HG02642 (cell line): ENCODE results near the gene MLPH.

ENCODE experiments used
- ATAC-seq: cut with Tn5 transposase; IDR thresholded peaks from one replicate; pipeline ENCODE4 v1.9.1; 2021; ENCODE audit warnings: mild to moderate bottlenecking; ENCODE audit not compliant: unreplicated experiment, poor library complexity

MLPH gene

GRCh38 chr2:237486819-237487448 is at the start of gene MLPH:
Gene MLPH, plus strand, starts transcription at chr2:237487251. Its CDS starts 6,176 bp downstream, at chr2:237493427.
- ATAC-seq, result no peak

DNA sequence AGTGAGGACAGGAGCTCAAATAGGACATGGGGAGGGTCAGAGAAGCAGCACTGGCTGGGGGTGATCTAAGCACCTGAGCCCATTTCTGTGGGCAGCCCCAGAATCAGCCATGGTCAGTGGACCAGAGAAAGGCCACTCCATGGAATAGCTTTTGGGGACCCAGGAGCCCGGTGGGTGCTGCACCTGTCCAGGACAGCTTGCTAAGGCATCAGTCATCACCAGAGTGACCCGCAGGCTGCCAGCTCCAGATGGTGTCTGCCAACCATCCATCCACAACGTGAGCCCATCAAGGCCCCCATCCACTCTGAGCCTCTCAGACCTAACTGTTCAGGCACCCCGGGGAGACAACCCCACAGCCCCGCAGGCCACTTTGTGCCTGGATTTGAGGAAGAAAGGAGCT is 49.5 kb upstream of the MLPH start:
- ATAC-seq, result no peak

DNA sequence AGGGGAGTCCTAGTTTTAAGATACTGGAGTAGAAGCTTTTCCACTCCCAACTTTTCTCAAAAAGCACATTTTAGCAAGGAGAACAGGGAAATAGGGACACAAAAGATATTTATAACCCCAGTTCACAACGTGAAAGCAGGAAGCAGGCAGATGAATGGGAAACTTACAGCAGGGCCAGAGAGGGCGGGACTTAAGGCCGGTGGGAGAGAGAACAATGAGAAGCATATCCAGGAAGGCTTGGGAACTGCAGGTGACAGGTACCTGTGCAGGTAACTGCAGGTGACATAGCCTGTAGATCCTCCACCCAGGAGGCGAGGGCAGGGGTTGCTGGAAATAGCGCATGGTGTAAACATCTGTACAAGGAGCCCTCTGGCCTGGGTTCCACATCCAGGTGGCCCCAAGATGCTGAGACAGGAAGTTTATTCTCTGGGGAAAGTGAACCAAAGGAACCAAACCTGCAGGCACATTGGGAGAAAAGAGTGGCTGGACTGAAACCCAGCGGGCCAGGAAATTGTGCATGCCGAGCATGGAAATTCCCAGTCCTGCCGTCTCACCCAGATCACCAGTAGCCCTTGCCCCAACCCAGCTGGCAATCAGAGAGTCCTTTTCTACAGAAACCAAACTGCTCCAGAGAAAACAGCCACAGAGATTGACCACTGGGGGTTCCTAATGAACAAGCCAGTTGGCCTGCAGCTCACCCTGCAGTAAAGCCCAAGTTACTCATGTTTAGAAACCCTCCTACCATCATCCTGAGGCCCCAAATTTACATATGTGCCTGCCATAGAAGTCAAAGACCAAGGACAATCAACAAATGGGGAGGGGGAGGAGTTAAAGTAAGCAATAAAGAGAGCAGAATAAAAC is 48.7 kb upstream of the MLPH start:
- no peak for ATAC-seq

DNA sequence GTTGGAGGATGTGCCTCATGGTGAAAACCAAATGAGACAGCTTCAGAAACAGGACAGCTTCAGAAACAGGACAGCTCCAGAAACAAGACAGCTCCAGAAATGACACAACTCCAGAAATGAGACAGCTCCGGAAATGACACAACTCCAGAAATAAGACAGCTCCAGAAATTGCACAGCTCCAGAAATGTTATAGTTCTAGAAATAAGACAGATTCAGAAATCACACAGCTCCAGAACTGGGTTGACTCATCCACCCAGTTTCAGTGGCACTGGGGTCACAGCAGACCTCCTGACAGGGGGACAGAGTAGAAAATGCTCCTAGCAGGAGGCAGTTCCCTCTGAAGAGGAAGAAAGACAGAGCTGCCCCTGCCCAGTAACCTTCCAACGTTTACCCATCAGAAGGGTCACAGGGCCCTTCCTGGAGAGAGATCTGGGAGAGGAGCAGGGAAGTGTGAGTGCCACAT is 46.2 kb upstream of the MLPH start:
- ATAC-seq, result no peak

DNA sequence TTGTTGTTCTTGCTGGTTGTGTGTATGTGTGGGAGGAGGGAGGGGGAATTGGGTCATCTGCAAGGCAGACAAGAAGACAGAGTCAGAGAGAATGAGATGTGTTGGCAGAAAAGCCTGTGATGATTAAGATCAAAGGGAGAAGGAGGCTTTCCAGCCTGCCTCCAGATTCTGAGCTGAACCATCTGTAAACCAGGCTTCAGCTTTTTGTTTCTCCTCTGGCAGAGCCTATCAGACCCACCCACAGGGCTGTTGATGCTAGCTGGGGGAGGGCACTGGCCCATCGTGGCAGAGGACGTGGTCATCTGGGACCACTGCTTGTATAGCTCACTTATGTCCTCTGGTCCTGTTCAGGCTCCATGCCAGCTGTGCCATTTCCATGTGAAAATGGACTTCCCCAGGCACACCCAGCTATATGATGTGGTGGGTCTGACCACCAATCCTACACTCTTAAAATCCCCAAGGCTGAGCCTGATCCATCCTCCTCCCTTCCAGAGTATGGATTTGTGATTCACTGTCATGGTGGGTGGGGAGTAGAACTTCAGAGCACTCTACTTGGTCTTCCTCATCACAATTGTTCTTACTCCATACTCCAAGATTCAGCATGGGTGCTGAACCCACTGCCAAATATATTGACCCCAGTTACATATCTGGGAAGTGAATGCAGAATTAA is 45.3 kb upstream of the MLPH start:
- ATAC-seq, result no peak

DNA sequence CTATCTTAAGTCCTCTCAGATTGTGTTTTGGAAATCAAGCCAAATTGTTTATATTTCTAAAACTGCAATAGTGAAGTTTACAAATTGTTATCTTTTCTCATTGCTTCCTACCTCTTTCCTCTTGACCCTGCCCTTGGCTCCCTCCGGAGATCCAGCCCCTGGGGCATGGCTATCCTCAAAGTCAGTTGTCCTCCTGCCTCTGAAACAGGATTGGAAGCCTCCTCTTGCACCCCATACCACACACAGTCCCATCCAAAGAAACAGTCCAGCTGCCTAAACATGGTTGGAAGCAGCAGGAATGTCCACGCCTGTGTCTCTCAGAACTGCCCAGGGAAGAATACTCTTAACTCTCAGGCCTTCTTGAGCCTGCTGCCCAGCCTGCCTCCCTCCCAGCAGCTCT is 43.0 kb upstream of the MLPH start:
- no peak for ATAC-seq

GRCh38 chr2:237445611-237446337 is 41.3 kb upstream of the MLPH start:
- no peak for ATAC-seq

DNA sequence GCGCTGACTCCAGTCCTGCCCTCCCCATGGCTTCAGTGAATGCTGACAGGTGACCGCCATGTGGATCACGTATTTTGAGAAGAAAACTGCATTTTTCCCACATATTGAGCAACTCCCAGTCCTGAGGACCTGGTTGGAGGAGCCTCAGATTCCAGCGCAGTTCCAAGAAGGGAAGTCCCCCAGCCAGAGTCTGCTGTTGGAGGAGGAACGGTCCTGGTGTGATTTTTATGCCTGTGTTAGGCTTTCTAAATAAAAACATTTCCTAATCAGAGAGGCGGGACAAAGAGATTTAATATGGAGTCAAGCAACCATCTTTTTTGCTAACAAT is 40.7 kb upstream of the MLPH start:
- no peak for ATAC-seq

- no peak for ATAC-seq
Measured at GRCh38 chr2:237447496-237447895, 39.6 kb upstream of the MLPH start.

DNA sequence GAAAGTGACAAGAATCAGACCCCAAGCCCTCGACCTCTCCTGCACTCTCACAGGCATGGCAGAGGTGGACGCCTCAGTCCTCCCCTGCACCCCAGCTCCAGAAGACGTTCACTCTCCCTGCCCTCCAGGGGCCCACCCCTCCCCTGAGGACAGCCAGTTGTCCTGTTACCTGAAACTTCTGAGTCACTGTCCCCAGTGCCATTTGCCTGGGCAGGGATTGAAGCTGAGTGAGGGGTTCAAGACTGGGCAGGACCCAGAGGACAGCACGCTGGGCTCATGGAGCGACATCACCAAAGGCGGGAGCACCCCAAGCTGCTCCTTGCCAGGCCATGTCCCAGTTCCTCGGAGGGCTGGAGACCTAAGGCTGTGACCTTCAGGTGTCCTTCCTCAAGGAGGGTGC is 38.9 kb upstream of the MLPH start:
- ATAC-seq, result no peak

GRCh38 chr2:237448626-237449025 is 38.4 kb upstream of the MLPH start:
- ATAC-seq, result no peak

DNA sequence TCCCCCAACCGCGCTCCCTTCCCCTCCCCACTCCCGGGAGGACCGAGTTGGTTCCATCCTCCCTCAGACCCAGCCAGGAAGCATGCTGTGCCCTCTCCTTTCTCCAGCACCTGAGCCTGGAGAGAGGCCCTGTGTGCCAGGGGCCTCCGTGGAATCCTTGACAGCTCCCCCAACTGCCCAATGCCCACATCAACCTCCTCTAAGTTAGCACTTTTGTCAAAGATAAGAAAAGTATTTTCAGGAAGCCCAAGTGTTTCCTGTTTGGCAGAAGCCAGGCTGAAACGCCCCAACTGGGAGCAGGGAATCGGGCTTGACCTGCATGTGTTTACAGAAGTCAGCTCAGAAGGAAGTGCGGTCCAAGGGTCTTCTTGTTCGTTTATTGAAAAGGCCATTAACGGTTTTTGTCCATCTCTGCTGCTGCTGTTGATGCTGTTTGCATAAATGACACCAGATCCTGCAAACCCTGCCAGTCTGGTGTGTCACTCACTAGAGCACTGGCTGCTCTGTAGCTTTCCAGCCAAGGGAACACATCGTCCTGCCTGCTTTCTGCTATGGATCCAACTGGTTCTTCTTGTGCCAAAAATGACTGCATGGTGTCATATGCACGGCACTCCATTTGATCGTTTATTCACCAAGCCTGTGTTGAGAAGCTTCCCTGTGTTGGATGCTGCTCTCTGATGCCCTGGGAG is 37.7 kb upstream of the MLPH start:
- no peak for ATAC-seq

- ATAC-seq, result no peak
Measured at GRCh38 chr2:237450108-237450507, 36.9 kb upstream of the MLPH start.

GRCh38 chr2:237450583-237450982 is 36.5 kb upstream of the MLPH start:
- ATAC-seq, result no peak

DNA sequence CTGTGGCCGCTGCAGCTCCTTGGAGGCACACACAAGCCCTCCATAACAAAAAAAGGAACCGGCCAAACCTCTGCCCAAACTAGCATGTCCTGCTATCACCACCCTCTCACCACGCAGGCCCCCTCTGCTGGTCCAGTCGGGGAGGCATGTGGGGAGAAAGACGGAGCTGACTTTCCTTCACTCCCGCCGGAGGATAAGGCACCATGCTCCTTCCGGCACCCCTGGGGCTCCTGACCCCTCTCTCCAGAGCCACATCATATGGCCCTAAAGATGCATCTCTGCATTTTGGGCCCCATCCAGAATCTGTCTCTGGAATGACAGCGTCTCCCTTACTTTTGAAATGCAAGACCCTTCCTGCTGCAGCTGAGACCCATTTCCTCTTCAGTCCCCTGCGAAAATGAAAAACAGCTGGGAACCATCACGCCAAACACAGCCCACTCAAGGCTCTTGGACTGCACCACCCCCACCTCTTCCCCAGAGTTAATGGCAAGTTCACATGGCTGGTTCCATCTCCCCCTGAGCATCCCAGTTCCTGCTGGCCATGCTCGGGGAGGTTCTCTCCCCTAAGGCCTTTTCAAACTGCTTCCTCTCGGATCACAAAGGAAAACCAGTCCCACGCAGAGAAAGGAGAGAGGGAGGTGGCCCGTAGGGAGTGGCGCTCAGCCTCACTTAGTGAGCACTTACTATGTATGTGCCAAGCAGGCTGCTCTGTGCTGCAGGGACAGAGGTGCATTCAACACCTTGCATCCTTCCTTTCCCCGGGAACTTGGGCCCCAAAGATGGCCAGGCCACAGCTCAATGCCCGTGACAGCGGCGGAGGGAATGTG is 35.2 kb upstream of the MLPH start:
- no peak for ATAC-seq

- no peak for ATAC-seq
Measured at GRCh38 chr2:237452861-237453260, 34.2 kb upstream of the MLPH start.

GRCh38 chr2:237453671-237454070 is 33.4 kb upstream of the MLPH start:
- no peak for ATAC-seq

DNA sequence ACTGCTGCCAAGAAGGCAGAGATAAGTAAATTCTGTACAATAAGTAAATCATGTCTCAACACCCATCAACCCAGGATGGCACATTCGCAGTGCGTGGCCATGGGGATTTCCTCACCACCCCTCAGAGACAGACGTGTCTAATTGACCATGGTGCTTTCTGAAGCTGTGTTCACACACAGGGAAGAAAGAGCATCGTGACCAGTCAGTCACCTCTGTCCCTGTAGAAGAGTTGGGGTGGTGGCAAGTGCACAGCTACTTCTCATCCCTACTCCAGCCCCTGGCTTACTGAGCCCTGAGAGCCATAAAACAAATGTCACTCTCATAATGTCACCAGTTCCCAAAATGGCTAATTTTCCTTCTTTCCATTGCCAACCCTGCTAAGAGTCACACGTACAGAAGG is 31.3 kb upstream of the MLPH start:
- ATAC-seq, result no peak

DNA sequence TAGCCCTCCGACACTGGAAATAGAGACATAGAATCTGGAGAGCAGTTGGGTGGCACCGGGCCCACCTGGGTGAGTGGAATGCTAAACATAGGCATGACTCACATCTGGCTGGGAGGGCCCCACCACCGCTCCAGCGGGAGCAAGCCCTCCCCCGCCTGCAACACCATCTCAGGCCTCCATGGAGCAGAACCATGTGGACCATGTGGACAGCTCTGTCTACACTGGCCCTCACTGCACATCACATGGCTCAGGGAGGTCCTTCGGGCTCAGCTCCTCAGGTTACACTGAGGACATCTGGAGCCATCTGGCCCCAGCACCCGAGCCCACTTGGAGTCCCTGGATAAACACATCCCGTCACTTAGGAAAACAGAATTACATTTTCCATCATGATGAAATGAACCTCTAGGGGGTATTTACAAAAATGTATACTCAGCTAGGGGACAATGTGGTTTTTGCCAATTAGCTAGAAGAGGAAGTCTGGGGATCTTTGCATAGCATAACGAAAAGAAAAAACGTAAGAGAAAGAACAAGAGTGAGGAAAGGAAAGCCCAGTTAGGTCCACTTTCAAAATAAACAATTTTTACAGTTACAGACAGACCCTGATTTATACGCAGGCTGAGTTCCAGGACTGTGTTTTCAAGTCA is 30.7 kb upstream of the MLPH start:
- no peak for ATAC-seq
